ENCODE results near the gene METTL2B.
"Not testable (repeated sequence)": the region's sequence is repeated elsewhere in the genome, so short reads cannot be mapped to it uniquely, and the experiment has no call there.

- TF ChIP-seq CTCF, EZH2 (IDR thresholded peaks at IDR 0.05): not testable (repeated sequence)
These were observed 30.3 kb downstream of the METTL2B start for GRCh38 chr7:128506819-128507218.

All from neural progenitor cell (in vitro differentiated cells).